ENCODE results near the gene JPH4.
"Not testable (repeated sequence)": the region's sequence is repeated elsewhere in the genome, so short reads cannot be mapped to it uniquely, and the experiment has no call there.

Gene JPH4

GRCh38 chr14:23544511-23545447, 33.8 kb downstream of the JPH4 start:
- DNase-seq: peak; percentile 95

- DNase-seq: no peak
Measured at GRCh38 chr14:23543403-23543802, 35.2 kb downstream of the JPH4 start.

DNA sequence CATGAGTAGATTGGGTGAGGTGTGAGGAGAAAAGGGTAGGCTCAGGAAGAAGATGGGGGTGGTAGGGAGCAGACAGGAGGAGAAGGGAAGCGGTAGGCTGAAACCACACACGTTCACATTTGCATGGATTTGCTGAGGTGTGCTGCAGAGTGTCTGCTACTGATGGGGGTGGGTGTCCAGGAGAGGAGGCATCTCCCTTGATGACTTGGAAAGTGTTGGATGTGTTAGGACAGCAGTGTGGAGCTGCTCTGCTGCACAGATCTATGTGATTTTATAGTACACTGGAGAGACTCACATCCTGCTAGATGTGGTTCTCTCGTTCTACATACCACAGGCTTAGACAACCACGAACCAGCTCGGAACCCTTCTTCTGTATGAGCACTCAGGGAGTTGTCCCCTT, 36.3 kb downstream of the JPH4 start:
- no peak for DNase-seq

DNA sequence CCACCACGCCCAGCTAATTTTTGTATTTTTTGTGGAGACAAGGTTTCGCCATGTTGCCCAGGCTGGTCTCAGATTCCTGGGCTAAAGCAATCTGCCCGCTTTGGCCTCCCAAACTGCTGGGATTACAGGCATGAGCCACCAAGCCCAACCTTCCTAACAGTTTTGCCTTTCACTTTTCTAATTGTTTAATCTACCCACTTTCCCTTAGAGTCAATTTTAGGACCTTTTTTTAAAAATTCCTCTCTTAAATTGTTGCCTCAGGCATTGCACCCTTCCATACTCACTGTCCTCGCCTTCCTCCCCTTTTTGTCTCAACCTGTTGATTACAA, 38.5 kb downstream of the JPH4 start:
- no peak for DNase-seq

DNA sequence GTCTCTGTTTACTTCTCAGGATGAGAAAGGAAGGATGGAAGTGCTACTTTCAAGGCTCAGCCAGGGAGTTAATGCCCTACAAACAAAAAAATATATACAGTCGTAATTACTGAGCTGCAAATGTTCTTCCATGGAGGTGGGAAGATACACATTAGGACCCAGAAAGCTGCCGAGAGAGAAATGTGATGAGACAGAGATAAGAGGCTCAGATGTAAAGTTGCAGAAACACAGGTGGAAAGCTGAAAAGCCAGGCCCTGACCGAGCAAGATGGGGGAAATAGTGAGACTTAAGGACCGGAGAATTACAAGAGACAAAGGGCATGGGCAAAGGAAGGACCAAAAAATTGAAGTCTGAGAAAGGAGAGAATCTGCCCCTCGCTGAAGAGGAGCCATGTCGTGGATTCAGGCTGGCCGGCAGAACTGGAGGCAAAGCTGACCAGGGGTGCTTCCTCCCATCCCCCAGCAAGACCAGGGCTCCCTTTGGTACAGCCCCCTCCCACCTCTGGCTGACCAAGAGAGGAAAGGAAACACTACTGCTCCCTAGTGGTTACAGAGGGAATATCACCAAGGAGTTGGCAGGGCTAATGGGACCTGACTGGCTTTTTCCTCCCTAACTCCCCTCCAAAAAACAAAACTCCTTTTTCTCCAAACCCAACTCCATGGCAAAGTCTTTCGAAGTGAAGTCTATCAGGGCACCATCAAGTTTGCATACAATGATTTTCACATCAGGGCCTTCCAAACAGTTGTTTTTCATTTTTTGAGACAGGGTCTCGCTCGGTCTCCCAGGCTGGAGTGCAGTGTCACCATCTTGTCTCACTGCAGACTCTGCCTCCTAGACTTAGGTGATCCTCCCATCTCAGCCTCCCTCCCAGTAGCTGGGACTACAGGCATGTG, 39.1 kb downstream of the JPH4 start:
- DNase-seq: no peak

DNA sequence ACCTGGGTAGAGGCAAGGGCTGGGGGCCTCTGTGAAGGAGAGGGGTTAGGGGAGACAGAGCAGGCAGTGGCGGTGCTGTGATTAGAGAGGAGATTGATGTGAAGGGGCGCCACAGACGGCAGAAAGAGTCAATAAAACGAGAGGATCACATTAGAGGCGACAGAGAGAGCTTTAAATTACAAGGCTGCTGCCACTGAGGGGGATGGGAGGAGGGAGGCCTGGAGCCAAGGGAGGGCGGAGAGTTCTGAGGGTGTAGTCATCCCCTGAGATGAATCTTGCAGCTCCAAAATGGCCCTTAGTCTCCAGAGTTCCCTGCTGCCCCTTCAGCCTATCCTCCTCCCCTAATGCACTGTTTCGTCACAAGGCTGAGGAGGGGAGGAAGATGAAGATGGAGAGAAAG, 39.8 kb downstream of the JPH4 start:
- DNase-seq: no peak

GRCh38 chr14:23538050-23538718, 40.4 kb downstream of the JPH4 start:
- no peak for DNase-seq

- no peak for DNase-seq
Measured at GRCh38 chr14:23537351-23538049, 41.1 kb downstream of the JPH4 start.

GRCh38 chr14:23536906-23537305, 41.7 kb downstream of the JPH4 start:
- DNase-seq: not testable (repeated sequence)

DNA sequence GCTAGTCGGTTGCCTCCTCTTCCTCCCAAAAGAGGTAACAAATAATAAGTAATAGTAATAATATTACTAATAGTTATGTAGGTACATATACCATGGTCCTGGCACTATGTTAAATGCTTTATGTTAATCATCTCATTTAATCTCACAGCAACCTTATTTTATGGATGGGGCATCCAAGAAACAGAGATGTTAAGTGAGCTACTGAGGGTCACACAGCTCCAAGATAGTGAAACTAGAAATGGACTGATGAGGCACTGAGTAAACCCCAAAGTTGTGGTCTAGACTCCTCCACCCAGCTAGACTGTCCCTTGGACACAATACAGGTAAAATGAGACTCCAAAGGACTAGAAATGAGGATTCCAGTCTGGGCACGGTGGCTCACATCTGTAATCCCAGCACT, 42.1 kb downstream of the JPH4 start:
- no peak for DNase-seq

DNA sequence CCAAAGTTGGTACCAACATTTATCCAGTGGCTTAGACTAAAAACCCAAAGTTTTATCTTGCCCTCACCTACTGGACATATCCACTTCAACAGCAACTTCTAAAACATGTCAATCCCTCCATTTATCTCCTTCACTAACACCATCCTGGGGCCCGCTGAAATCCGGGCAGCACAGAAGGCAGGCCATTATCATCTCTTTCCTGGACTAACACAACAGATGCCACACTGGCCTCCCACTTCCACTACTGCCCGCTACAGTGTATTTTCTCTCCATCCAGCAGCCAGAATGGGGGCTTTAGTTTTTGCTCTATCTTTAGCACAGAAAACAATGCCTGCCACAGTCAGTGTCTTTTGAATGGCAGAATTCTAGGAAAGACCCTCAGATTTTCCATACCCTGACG, 42.6 kb downstream of the JPH4 start:
- no peak for DNase-seq

DNA sequence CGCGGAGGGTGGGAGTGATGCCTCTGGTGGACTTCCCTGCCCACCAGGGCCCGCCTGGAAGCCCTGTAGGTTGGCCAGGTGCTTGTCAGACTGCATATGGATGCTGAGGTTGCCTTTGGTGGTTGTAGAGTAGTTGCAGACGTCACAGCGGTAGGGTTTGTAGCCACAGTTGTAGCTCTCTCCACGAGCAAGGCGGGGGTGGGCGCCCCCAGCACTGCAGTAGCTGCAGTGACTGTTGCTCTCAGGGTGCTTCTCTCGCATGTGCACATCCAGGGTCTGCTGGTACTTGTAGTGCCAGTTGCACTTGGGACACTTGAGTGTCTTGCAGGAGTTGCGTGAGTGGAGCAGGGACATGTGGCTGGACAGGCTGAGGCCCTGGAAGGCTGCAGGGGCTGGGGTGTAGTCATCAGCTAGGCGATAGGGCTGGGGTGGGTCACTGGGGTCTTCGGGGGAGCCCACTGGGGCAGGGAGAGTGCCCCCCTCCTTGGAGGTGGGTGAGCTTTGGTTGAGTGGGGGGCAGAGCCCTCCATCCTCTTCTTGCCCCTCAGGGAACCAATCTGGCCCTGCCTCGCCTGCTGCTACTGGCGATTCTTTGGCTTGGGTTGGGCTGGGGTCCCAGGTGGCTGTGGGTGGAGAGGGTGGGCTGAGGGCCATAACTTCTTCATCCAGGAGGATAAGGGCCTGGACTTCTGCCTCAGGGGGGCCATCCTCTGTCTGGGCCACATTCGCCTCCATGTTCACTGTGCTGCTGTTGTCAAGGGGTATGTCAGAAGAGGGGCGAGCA, 44.7 kb downstream of the JPH4 start:
- DNase-seq: no peak

- no peak for DNase-seq
Measured at GRCh38 chr14:23532658-23533057, 45.9 kb downstream of the JPH4 start.

DNA sequence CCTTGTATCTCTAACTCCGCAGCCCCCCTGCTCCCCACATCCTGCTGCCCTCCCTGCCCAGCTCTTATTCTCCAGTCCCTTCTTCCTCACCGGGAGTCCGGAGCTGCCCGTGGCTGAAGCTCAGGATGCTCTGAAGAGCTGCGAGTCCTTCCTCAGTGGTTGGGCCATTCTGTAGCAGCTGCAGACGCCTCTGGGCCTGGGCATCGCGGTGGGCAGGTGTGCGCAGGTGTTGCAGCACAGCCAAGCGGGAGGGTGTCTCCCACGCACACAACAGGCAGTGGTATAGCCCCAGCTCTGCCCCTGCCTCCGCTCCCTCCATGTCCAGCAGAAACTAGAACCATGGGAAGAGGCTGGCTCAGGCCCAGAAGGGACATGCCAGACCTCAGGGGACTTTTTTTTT, 47.2 kb downstream of the JPH4 start:
- DNase-seq: no peak

DNA sequence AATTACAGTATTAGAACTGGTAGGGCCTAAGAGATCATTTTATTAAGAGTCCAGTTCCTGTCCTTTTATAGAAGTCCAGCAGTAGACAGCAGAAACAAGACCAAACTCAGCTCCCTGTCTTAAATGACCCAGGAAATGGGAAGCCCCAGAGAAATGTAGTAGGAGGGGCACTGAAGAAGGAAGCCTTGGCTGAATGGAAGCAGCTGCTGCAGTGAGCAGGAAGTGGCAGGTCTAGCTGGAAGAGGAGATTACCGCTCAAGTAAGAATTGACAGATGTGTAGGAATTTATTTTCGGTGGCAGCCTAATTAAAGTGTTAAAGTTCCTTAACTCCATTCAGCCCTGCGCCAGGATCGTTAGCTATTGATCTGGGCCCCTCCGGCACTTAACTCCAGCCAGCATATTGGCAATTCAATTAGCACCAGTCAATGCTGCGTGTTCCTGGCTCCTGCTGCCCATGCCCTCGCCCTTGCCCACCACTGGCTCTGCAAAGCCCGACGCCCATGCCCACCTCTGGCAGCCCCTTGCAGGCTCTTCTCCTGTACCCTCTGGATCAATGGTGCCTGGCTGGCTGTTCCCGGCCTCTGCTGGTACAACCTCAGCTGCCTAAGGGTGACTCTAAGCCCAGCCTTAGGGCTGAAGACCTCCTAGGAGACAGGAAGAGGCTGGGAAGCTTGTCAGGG, 48.1 kb downstream of the JPH4 start:
- no peak for DNase-seq

DNA sequence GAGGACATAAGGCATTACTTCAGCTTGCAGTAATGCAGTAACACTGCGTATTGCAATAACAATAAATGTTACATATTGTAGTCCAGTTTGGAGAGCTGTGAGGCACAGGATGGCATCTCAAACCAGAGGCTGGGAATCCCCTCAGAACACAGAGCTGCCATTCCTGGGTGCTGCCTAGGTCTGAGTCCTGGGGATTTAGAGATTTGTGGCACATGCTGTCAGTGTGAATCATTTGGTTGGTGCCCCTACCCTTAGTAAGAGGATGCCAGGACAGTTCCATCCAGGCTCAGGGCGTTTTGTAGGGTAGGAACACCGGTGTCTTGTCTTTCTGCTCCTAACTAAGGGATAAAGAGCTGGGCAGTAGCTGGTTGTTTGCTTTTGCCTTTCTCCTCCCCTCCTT, 49.6 kb downstream of the JPH4 start:
- DNase-seq: no peak

DNA sequence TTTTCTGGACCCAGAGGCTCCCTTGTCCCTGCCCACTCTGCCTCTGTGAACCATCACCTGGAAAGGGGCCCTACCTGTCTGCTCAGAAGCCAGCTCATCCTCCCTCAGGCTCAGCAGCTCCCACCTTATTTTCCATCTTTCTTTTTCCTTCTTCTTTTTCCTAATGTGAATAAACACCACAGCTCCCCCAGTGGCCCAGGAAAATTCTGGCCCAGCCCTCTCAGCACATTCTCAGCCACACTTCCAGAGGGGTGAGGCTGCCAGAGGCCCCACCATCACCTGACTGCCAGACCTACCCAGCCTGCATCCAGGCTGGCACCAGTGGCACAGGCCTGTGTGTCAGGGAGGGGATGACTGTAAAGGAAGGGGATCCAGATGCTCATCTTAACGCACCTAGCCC, 50.0 kb downstream of the JPH4 start:
- DNase-seq: no peak

DNA sequence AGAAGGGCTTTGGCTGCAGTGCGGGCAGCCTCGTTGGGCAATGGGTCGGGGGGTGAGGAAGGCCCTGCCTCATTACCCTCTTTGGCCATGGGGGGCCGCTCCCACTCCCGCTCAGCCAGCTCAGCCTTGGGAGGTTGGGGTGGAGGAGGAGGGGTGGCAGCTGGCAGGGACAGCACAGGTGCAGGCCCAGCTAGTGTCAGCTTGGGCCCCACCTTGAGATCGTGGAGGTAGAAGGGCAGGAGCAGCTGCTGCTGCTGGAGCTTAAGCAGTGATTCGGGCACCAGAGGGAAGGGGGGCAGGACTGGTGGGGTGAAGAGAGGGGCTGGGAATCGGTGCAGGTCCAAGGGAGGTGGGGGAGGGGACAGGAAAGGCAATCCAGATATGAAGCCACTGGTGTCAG, 53.0 kb downstream of the JPH4 start:
- no peak for DNase-seq

- no peak for DNase-seq
Measured at GRCh38 chr14:23524954-23525353, 53.6 kb downstream of the JPH4 start.

- no peak for DNase-seq
Measured at GRCh38 chr14:23523229-23524016, 55.2 kb downstream of the JPH4 start.

Data from NCI-H774 (cell line).